Right ventricle myocardium superior (tissue), 1 donor: ENCODE data around the gene SYT1. TPM values are rescaled to one million over a fixed set of nuclear protein-coding genes. Genes with fewer than 3 reads are reported as not detected.
"Not testable (repeated sequence)": the region's sequence is repeated elsewhere in the genome, so short reads cannot be mapped to it uniquely, and the experiment has no call there.

Source experiments
- ATAC-seq: fragments of 200-7000 bp; cut with Tn5 transposase; one replicate; pipeline ENCODE4 v1.9.1; 2020; ENCODE audit warnings: mild to moderate bottlenecking; ENCODE audit not compliant: poor library complexity
- DNase-seq: peaks from one replicate; pipeline ENCODE4 v3.0.0-alpha.2; 2020
- intact Hi-C: fragments of 100-400 bp; cut with DNase I; formaldehyde crosslinking; loops from one replicate; pipeline ENCODE4 v1.11.2; 2022
- total RNA-seq: library from RNA; stranded (reverse); fragmentation: NEBNext Ultra II Directional; extraction: Animal tissue kit (Norgen Biotek cat#: 25700); gene quantifications from one replicate; pipeline ENCODE4 v1.2.1, GENCODE V29; 2021
- donor health status: DM: no; HTN: yes; CAD: no; lungs with severe emphysema.

The SYT1 gene
- total RNA-seq, 1 donor from 2014 or later: 0.38 TPM

DNA sequence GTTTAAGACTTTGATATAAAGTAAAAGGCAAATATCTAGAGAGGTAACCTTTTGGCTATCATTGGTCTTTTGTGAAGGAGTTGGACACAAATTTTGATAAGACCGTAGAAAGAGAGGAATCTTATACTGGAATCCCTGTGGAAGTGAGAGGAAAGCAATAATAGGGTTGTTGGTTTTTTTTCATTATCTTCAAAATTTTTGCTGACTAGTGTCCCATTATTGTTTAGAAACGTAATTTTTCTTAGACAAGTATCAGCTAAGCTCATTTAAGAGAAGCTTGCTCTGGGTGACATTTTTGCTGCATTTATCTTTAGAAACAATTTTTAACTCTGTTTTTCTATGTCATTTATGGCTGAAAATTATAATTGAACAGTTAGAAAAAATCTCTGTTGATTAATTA is 300.3 kb downstream of the SYT1 start:
- intact Hi-C loops: no loop called here
- ATAC-seq (no peak), DNase-seq (no peak)

DNA sequence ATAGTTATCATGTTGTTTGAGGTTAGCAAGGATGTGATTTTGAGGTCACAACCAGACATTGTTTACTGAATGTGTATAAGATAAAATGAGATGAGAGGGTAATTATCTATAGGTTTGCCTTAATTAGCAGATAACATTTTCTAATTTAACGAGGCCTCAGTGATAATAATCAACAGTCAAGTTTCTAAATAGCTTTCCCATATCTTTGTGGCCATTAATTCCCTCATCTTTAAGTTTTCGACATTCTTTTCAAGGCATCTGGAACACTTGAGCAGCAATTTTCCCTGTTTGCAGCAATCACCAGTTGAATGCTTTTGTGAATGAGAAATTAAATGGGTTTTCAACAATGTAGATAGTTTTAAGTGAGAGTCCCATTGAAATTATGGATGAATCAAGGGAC is 304.1 kb downstream of the SYT1 start:
- intact Hi-C loops: no loop called here
- DNase-seq (no peak), ATAC-seq (no peak)

DNA sequence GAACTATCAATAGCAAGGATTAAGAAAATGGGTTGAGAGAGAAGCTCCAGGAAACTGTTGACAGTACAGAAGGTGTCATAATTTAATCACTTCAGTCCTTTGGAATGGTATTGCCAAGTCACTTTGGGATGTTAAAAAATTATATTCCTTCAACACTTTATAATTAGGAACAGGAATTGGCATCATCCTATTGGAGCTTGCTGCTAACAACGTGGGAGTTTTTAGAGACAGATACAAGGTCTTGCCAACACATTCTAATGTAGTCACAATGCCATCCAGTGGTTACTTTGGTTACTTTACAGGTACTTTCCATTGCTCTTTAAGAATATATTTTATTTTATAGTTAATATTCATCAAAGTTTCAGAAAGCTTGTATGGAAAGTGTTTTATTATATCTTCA is 310.1 kb downstream of the SYT1 start:
- DNase-seq: no peak
- intact Hi-C loops: loop anchor here (10.0 kb wide), 1 partner anchor 1030 kb away; no protein-coding TSS in a partner anchor
- ATAC-seq: peak; percentile 79

DNA sequence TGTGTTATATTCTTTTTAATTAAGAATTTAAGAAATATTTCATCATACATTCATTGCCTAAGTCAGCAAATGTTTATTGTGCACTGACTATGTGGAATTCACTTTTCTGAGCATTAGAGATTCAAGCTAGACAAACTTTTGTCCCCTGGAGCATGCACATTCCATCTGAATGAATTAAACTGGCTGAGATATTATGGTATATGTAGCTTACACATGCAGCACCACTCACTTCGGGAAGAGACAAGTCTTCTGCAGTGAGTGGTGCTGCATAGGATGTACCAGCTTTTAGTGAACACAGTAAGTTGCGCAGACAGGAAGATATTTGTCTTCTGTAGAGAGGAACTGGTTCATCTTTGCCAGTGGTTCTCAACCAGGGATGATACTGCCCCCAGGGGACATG is 318.4 kb downstream of the SYT1 start:
- ATAC-seq (no peak), DNase-seq (no peak)
- intact Hi-C loops: no loop called here

DNA sequence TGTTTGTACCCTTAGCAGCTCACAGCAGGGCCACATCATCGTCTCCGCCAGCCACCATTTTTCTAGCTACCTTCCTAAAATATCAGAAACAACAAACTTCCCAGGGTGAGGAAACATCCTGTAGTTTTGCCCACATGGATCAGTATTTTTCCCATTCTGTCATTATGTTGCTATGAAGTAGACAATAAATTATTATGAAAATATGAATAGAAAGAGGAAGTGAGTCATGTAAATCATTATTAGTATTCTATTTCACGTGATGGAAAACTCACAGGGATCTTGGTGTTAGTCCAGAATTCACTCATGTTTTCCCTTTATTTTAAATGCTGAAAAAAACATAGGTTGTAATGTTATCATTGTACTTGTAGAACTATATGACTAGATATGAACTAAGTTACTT is 319.4 kb downstream of the SYT1 start:
- ATAC-seq: no peak
- no peak for DNase-seq
- intact Hi-C loops: no loop called here

DNA sequence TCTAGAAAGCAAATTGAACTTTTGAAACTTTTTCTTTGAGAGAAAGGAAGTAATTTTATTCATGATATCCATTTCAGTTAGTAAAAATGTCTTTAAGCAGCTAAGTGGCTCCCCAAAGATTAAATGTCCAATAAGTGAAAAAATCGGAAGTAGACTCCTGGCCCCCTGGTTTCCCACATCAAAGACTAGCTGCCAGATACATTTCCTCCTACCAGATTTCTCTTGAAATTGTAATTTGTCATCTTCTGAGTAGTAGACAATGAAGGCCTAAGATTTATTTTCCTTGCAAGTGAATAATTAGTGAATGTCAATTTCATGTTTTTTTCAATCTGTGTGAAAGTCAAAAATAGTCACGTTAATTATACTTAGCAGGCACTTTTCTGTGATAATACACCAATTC is 321.9 kb downstream of the SYT1 start:
- DNase-seq: no peak
- intact Hi-C loops: no loop called here
- no peak for ATAC-seq

DNA sequence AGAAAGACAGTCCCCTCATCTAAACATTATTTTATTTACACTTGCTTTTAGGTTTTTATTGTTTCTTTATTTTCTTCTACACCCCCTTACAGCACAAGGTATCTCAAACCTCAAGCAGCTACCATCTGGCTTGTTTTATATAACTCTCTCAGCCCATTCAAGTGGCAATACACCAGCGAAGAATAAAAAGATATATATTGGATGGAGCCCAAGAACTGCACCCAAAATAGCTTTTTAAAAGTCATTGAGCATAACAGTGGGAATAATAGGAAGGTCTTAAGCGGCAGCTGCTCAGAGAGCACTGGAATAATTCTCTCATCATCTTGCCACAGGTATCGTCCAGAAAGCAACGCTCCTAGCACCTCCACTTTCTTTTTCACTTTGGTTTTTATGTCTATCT is 322.5 kb downstream of the SYT1 start:
- intact Hi-C loops: no loop called here
- ATAC-seq (peak; percentile 88), DNase-seq (no peak)

DNA sequence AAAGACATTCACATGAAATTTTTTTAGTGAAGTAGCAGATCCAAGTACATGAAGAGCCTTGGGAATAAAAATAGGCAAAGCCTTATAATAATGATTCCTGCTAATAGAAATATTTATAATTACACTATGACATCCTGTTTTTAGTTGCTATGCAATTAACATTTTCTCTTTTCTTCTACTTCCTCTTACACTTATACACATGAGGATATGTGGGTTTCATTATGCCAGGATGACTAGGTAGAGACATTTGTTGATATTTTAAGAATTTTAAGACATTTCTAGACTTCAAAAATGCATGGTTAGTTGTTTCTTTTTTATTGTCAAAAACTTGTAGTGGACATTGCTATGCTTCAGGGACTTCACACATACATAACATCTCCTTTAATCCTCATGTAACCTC is 326.8 kb downstream of the SYT1 start:
- no peak for ATAC-seq
- intact Hi-C loops: no loop called here
- DNase-seq: no peak

DNA sequence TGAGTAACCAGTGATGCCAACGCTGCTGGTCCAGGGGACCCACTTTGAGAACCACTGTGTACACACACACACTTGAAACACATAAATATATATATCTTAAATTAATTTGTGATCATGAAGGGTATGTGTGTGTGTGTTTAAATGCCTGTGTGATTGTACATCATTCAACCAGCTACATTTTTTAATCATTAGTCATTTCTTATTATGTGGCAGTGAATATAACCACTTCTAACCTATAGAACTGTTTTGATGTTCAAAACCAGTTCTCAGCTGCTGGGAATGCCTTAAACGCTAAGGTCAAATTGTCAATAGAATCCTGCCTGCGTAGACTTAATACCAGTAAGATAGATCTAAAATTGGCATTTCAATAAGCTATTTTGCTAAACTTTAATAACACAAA is 330.0 kb downstream of the SYT1 start:
- ATAC-seq (no peak), DNase-seq (no peak)
- intact Hi-C loops: no loop called here

DNA sequence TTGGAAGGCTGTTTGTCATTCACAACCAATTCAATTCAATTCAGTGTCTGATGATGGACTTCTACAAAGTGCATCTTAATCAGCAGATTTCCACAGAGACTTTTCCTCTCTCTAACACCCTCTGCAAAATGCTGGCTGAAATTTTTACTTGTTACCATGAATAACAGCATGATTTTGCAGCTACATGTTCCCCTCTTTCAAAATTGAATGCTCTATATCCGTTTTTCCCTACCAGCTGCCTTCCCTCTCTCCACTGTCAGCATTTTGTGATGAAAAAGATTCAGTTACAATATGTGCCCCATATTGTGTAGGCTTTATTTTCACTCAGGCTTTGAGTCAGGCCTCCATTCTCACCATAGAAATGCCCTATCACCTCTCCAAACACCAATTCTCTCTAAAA is 334.6 kb downstream of the SYT1 start:
- DNase-seq: no peak
- ATAC-seq: no peak

DNA sequence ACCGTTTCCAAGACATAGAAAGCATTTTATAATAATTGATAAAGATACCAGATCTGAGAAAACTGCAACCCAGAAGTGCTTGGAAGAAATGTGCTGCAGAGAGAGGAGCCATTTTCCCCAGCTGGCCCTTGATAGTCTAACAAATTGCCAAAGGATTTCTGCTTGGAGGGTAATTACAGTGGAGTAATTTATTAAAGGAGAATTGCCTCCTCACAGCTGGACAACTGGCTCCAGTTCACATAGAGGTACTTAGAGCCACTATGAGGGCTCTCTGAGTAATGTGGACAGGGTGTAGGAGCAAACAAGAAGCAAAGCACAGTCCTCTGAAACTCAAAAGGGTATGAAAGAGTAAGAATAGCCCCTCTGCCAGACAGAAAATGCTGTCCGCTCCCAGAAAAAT is 335.6 kb downstream of the SYT1 start:
- DNase-seq (no peak), ATAC-seq (no peak)
- intact Hi-C loops: no loop called here

More for the DNA sequence above, 334.6 kb downstream of the SYT1 start:
- intact Hi-C loops: no loop called here

DNA sequence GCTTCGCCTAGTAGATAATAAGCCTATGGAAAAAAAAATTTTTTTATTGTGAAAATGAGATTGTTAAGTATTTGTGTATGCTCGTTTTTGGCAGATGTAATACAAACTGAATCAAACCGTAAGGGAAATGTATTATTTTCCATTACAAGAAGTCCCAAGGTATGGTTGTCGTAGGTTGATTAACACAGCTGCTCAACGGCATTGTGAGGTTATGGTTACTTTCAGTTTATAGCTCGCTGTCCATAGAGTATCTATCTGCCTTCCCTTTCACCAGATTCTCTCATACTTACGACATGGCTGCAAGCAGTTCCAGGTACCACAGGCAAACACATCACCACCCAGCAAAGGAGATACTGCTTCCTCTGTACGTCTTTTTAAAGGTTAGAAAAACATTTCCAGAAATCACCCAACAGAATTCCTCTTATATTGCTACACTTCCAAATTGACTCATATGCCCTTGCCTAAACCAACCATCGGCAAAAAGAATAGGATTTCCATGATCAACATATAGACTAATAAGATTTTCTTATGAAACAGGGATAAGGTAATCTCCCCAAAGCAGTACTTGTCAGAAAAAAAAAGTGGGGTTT is 338.6 kb downstream of the SYT1 start:
- DNase-seq: no peak
- ATAC-seq: no peak
- intact Hi-C loops: no loop called here

DNA sequence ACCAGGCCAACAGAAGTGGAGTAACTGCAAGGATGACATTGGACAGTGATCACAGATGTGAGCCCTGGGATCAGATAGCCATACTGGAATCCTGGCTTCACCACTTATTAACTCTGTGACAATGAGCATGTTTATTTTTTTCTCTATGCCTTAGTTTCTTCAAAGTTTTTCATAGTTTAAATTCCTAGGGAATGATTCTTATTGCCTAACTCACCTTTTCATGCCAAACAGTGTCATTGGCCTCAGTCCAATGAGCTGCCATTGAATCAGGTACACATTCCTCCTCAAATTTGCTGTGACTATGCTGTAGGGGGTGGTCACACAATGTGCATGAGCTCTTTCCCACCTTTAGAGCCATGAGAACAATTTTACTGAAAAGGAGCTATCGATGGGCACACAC is 342.3 kb downstream of the SYT1 start:
- DNase-seq (no peak), ATAC-seq (no peak)
- intact Hi-C loops: no loop called here

DNA sequence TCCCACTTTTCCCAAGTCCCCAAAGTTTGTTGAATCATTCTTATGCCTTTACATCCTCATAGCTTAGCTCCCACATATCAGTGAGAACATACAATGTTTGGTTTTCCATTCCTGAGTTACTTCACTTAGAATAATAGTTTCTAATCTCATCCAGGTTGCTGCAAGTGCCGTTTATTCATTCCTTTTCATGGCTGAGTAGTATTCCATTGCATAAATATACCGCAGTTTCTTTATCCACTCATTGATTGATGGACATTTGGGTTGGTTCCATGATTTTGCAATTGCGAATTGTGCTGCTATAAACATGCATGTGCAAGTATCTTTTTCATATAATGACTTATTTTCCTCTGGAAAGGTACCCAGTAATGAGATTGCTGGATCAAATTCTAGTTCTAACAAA is 345.8 kb downstream of the SYT1 start:
- DNase-seq, ATAC-seq, intact Hi-C loops: not testable (repeated sequence)

DNA sequence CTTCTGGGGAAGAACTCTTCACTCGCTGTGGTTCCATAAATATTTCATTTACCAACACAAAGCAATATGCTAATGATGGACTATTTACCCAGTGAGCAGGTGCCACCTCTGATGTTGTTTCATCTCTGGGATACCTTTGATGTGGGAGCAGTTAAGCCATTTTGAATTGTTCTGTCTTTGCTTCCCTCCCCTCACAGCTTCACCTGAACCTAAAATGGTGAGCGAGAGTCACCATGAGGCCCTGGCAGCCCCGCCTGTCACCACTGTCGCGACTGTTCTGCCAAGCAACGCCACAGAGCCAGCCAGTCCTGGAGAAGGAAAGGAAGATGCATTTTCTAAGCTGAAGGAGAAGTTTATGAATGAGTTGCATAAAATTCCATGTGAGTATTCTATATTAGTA is 352.7 kb downstream of the SYT1 start:
- intact Hi-C loops: no loop called here
- ATAC-seq (no peak), DNase-seq (no peak)

DNA sequence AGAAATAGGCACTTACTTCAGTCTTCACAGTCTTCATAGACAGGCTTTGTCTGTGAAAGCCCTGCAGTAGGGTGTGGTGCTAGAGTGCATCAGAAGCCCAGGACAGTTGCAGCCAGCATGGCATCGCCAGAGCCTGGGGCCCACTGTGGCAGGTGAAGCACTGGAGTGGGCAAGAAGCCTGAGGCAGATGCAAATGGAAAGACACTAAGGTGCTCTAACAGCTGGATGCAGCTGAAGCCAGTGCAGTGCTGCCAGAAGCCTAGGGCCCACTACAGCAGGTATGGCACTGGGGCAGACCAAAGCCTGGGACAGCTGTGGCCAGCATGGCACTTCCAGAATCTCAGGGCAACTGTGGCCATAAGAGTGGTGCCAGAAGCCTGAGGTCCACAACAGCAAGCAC is 358.6 kb downstream of the SYT1 start:
- DNase-seq (no peak), ATAC-seq (no peak)
- intact Hi-C loops: no loop called here

DNA sequence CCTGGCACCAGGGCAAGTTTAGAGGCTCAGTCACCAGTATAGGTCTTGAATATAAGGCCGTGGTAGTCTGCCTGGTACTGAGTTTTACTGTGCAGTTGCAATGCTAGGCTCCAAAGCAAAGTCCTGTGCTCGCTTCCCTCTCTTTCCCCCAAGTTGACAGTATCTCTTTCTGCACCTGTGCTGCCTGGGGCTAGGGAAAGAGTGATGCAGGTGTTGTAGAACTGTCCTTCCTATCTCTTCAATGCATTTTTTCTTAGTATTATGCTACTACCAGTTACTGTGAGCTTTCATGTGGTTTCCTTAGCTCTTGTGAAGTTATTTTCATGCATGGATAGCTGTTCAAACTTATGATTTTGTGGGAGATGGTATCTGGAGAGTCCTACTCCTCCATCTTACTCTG is 359.2 kb downstream of the SYT1 start:
- DNase-seq (no peak), ATAC-seq (no peak)
- intact Hi-C loops: no loop called here

DNA sequence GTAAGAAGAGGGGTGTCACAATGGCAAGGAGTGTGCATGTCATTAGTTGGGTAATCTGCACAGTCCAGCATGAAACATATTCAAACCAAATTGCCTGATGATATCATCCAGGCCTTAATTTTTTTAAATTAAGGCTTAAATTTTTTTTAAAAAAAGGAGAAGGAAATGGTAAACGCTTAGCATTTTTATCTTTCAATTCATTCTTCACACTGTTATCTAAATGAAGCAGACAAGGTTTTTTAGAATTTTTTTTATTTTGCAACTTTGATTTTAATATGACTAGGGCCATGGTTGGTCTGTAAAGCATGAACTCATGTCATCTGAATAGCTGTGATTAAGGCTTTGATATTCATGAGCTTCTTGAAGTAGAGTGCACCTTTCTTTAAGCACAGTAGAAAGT is 362.5 kb downstream of the SYT1 start:
- ATAC-seq (no peak), DNase-seq (no peak)
- intact Hi-C loops: no loop called here

DNA sequence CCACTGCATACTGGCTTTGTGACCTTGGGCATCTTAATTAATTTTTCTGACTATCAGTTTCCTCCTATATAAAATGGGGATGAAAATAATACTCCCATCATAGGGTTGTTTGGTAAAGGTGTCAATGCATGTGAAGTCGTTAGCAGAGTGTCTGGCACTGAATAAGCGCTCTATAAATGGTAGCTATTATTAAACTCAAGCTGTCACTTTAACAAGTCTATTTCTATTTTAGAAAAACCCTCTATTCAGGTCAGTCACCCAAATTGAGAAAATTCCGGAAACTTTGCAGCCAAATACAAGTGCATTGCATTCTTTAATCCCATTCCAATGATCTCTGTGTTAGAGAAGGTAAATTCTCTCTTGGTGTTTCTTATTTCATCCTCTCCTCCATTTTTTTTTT is 363.1 kb downstream of the SYT1 start:
- DNase-seq: no peak
- intact Hi-C loops: no loop called here
- ATAC-seq: no peak

DNA sequence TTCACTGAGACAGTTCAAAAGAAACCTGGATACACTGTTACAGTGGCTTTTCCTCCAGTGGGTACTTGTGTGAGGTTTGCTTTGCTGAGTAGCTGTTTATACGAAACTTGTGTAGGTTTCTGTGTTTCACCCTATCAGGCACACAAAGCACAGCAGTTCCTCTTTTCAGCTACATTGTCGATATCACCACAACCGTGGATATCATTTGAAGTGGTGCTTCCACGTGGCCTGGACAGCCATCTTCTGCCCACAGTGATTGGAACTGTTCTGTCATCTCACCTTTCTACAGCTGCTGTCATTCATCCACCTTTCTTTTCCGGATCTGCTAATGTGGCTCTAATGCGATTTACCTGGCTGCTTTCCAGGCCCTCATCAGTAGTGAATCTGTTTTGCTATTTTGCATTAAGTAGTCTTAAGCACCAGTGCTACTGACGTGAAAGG is 368.8 kb downstream of the SYT1 start:
- ATAC-seq: no peak
- DNase-seq: no peak
- intact Hi-C loops: no loop called here

DNA sequence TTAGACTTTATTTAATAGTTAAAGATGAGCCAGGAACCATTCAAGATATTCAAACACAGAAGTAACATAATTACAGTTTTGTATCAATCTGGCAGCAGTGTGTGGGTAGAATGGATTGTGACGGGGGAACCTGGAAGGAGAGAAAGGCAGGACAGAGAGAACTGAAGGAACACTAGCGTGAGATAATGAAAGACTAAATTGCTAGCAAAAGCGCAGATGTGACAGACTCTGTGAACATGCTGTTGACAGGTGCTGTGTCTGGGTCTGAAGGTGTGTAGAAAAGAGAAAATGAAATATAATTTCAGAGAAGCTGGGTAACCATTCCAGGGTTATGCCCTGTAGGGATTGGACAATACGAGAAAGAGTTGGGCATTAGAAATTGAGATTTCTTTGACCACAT is 372.3 kb downstream of the SYT1 start:
- no peak for ATAC-seq
- intact Hi-C loops: no loop called here

More for the DNA sequence above, 372.3 kb downstream of the SYT1 start:
- no peak for DNase-seq
